ENCODE data around the gene NUDT9.
A peak's percentile ranks its signal among the peaks of the same experiment; 100 is the strongest.

The NUDT9 gene

DNA sequence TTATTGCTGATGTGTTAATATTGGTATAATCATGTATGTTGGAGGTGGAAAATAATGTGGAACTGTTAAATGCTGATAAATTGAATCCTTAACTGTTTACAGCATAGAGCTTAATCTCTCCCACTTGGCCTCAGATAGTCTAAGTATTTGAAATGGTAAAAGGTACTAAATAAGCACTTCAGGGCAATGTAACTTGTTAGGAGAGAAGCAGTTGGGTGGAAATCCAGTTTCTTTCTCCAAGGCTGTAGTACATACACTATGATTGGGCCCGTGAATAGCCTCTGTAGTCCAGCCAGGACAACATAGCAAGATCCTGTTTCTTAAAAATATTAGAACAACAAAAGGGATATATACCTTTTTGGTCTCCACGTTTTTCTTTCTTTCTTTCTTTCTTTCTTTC lies 39.7 kb downstream of the NUDT9 start:
- no peak overlapping the region for H3K27ac ChIP-seq (ENCODE audit: low read depth, low read length)
- H3K4me3 ChIP-seq (ENCODE audit: low read length), result no peak overlapping the region
- no peaks in the 10 kb centered on the region; the same call in 1 of the 2 replicates for H4K20me1 ChIP-seq (ENCODE audit: control insufficient read depth, insufficient read depth, low read depth, low read length)
- no peaks in the 10 kb centered on the region for H3K9me2 ChIP-seq (replicated peaks; ENCODE audit: control insufficient read depth, low read length)
- H3K9me3 ChIP-seq (ENCODE audit: control insufficient read depth, insufficient read depth, low read length), result no peaks in the 10 kb centered on the region
- H3K4me2 ChIP-seq (ENCODE audit: low read length), result no peak overlapping the region
- H3K36me3 ChIP-seq (ENCODE audit: control insufficient read depth, low read length), result peaks cover 20% of the 10 kb centered on the region
- no peaks in the 10 kb centered on the region for H3K79me2 ChIP-seq (ENCODE audit: control insufficient read depth, low read length)
- TF ChIP-seq, protein P1, sequence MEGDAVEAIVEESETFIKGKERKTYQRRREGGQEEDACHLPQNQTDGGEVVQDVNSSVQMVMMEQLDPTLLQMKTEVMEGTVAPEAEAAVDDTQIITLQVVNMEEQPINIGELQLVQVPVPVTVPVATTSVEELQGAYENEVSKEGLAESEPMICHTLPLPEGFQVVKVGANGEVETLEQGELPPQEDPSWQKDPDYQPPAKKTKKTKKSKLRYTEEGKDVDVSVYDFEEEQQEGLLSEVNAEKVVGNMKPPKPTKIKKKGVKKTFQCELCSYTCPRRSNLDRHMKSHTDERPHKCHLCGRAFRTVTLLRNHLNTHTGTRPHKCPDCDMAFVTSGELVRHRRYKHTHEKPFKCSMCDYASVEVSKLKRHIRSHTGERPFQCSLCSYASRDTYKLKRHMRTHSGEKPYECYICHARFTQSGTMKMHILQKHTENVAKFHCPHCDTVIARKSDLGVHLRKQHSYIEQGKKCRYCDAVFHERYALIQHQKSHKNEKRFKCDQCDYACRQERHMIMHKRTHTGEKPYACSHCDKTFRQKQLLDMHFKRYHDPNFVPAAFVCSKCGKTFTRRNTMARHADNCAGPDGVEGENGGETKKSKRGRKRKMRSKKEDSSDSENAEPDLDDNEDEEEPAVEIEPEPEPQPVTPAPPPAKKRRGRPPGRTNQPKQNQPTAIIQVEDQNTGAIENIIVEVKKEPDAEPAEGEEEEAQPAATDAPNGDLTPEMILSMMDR (IDR thresholded peaks at IDR 0.05; ENCODE audit: low read depth, low read length, poor library complexity, severe bottlenecking), result no peak
- no peak for TF ChIP-seq EZH2phosphoT487 (IDR thresholded peaks at IDR 0.05; ENCODE audit: borderline replicate concordance, low read length)
- H3K27me3 ChIP-seq (ENCODE audit: control insufficient read depth, low read length), result no peaks in the 10 kb centered on the region
- H3F3A ChIP-seq (ENCODE audit: control insufficient read depth, insufficient read depth), result no peaks in the 10 kb centered on the region
- H3K4me1 ChIP-seq (ENCODE audit: control insufficient read depth, low read length), result peaks cover 25% of the 10 kb centered on the region

DNA sequence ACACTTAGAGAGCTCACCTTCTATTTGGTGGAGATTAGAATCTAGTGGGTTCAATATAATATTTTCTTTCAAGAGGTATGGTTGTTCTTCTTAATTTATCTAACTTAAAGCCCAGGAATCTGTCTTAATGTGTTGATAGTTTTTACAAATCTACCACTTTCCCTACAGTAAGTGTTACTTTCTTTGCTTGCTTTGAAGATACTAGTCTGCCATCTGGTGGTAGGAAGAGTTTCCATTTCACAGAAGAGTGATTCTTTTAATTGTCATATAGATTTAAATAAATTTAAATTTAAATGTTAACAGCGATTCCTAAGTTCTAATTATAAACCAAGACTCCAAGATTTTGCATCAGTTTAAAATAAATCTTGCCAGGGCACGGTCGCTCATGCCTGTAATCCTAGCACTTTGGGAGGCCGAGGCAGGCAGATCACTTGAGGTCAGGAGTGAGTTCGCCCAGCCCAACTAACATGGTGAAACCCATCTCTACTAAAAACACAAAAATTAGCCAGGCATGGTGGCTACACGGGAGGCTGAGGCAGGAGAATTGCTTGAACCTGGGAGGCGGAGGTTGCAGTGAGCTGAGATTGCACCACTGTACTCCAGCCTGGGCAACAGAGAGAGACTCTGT lies 43.5 kb downstream of the NUDT9 start:
- no peaks in the 10 kb centered on the region for H3K9me2 ChIP-seq (replicated peaks; ENCODE audit: control insufficient read depth, low read length)
- no peaks in the 10 kb centered on the region for H3K79me2 ChIP-seq (ENCODE audit: control insufficient read depth, low read length)
- H3F3A ChIP-seq (ENCODE audit: control insufficient read depth, insufficient read depth), result no peaks in the 10 kb centered on the region
- H3K36me3 ChIP-seq (ENCODE audit: control insufficient read depth, low read length), result no peaks in the 10 kb centered on the region
- H3K4me2 ChIP-seq (ENCODE audit: low read length), result no peak overlapping the region
- no peak for TF ChIP-seq EZH2phosphoT487 (IDR thresholded peaks at IDR 0.05; ENCODE audit: borderline replicate concordance, low read length)
- TF ChIP-seq, protein P1 (IDR thresholded peaks at IDR 0.05; ENCODE audit: low read depth, low read length, poor library complexity, severe bottlenecking), result peak; percentile 35
- no peak overlapping the region for H3K27ac ChIP-seq (ENCODE audit: low read depth, low read length)
- H3K27me3 ChIP-seq (ENCODE audit: control insufficient read depth, low read length), result no peaks in the 10 kb centered on the region
- peaks cover 16% of the 10 kb centered on the region for H3K4me1 ChIP-seq (ENCODE audit: control insufficient read depth, low read length)
- no peaks in the 10 kb centered on the region; the same call in 1 of the 2 replicates for H4K20me1 ChIP-seq (ENCODE audit: control insufficient read depth, insufficient read depth, low read depth, low read length)
- no peaks in the 10 kb centered on the region for H3K9me3 ChIP-seq (ENCODE audit: control insufficient read depth, insufficient read depth, low read length)
- no peak overlapping the region for H3K4me3 ChIP-seq (ENCODE audit: low read length)

DNA sequence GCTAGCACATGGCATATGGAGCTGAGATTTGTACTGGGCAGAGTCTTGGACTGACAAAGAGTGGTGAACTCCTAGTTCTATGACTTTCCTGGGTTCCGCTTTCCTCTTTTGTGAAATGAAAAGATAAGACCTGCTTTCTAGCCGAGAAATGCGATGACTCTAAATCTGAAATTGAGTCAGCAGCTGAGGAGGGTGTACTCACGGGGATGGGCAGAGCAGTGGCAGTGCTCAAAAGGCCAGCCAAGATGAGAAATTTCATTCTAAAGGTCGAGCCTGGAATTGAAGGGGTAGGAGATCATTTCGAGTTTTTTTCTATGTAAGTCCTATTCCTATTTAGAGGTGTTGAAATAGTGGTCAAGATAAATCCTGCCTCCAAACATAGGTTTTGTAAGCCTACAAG lies 47.0 kb downstream of the NUDT9 start:
- H3K79me2 ChIP-seq (ENCODE audit: control insufficient read depth, low read length), result no peaks in the 10 kb centered on the region
- no peaks in the 10 kb centered on the region for H3F3A ChIP-seq (ENCODE audit: control insufficient read depth, insufficient read depth)
- H3K4me2 ChIP-seq (ENCODE audit: low read length), result no peak overlapping the region
- no peaks in the 10 kb centered on the region for H3K4me1 ChIP-seq (ENCODE audit: control insufficient read depth, low read length)
- H4K20me1 ChIP-seq (ENCODE audit: control insufficient read depth, insufficient read depth, low read depth, low read length), result no peaks in the 10 kb centered on the region; the same call in 1 of the 2 replicates
- no peak overlapping the region for H3K27ac ChIP-seq (ENCODE audit: low read depth, low read length)
- H3K9me2 ChIP-seq (replicated peaks; ENCODE audit: control insufficient read depth, low read length), result no peaks in the 10 kb centered on the region
- no peaks in the 10 kb centered on the region for H3K9me3 ChIP-seq (ENCODE audit: control insufficient read depth, insufficient read depth, low read length)
- H3K36me3 ChIP-seq (ENCODE audit: control insufficient read depth, low read length), result no peaks in the 10 kb centered on the region
- no peak overlapping the region for H3K4me3 ChIP-seq (ENCODE audit: low read length)
- H3K27me3 ChIP-seq (ENCODE audit: control insufficient read depth, low read length), result no peaks in the 10 kb centered on the region
- TF ChIP-seq, protein P1 (IDR thresholded peaks at IDR 0.05; ENCODE audit: low read depth, low read length, poor library complexity, severe bottlenecking), result no peak
- no peak for TF ChIP-seq EZH2phosphoT487 (IDR thresholded peaks at IDR 0.05; ENCODE audit: borderline replicate concordance, low read length)
